SK-N-MC (cell line): ENCODE measurements around the gene GALNT9.

Experiments
- EZH2 ChIP-seq: fragments of 200-600 bp; sonication (generic); IDR thresholded peaks from one replicate; pipeline ENCODE4 v1.6.1; 2017; ENCODE audit warnings: antibody characterized with exemption
- POLR2AphosphoS5 ChIP-seq: IDR thresholded peaks from 2 replicates; pipeline ENCODE4 v1.6.1; 2012; ENCODE audit warnings: mild to moderate bottlenecking, low read depth, low read length, borderline replicate concordance

GRCh38 chr12:132284071-132284826 is 45.1 kb downstream of the GALNT9 start:
- TF ChIP-seq POLR2AphosphoS5 (no peak), EZH2 (no peak)
